GM21576 (cell line): ENCODE results near the gene MAS1L.

Experiments used
- ATAC-seq: cut with Tn5 transposase; IDR thresholded peaks from one replicate; pipeline ENCODE4 v1.9.1; 2021; ENCODE audit warnings: mild to moderate bottlenecking, moderate library complexity; ENCODE audit not compliant: unreplicated experiment

Gene MAS1L

GRCh38 chr6:29510746-29511300, 23.1 kb upstream of the MAS1L start:
- ATAC-seq = no peak

- ATAC-seq = no peak
These were observed 22.4 kb upstream of the MAS1L start for GRCh38 chr6:29510202-29510601.

GRCh38 chr6:29509711-29510110, 22.0 kb upstream of the MAS1L start:
- ATAC-seq = no peak

GRCh38 chr6:29509239-29509638, 21.5 kb upstream of the MAS1L start:
- peak; percentile 91 for ATAC-seq

GRCh38 chr6:29507319-29507718, 19.6 kb upstream of the MAS1L start:
- ATAC-seq = no peak

GRCh38 chr6:29506446-29507067, 18.8 kb upstream of the MAS1L start:
- no peak for ATAC-seq

GRCh38 chr6:29505808-29506207, 18.1 kb upstream of the MAS1L start:
- ATAC-seq = no peak

GRCh38 chr6:29504961-29505360, 17.2 kb upstream of the MAS1L start:
- ATAC-seq = no peak

GRCh38 chr6:29502597-29502996, 14.8 kb upstream of the MAS1L start:
- ATAC-seq = no peak

GRCh38 chr6:29502181-29502580, 14.4 kb upstream of the MAS1L start:
- ATAC-seq = no peak

GRCh38 chr6:29501106-29501505, 13.3 kb upstream of the MAS1L start:
- ATAC-seq = no peak

- ATAC-seq = no peak
These were observed 12.8 kb upstream of the MAS1L start for GRCh38 chr6:29500594-29500993.

GRCh38 chr6:29499704-29500103, 11.9 kb upstream of the MAS1L start:
- no peak for ATAC-seq

GRCh38 chr6:29496961-29497360, 9.2 kb upstream of the MAS1L start:
- ATAC-seq = no peak

- no peak for ATAC-seq
These were observed 7.8 kb upstream of the MAS1L start for GRCh38 chr6:29495571-29495970.

GRCh38 chr6:29494131-29494530, 6.4 kb upstream of the MAS1L start:
- ATAC-seq = no peak

- no peak for ATAC-seq
These were observed 5.5 kb upstream of the MAS1L start for GRCh38 chr6:29493261-29493660.

GRCh38 chr6:29491574-29491973, 3.8 kb upstream of the MAS1L start:
- no peak for ATAC-seq

- no peak for ATAC-seq
These were observed 2.8 kb upstream of the MAS1L start for GRCh38 chr6:29490552-29490951.

- ATAC-seq = no peak
These were observed 2.3 kb upstream of the MAS1L start for GRCh38 chr6:29490055-29490454.

GRCh38 chr6:29489286-29489685, 1.5 kb upstream of the MAS1L start:
- ATAC-seq = no peak

GRCh38 chr6:29488874-29489273, 1.1 kb upstream of the MAS1L start:
- ATAC-seq = no peak

GRCh38 chr6:29487131-29487530, 625 bp downstream of the MAS1L start:
- ATAC-seq = no peak
